GM12878 (cell line): ENCODE data around the gene AKAP13. TPM values are rescaled to one million over a fixed set of nuclear protein-coding genes. Genes with fewer than 3 reads are reported as not detected.

Experiments
- ATAC-seq: fragments of 200-7000 bp; cut with Tn5 transposase; 3 replicates; pipeline ENCODE4 v1.9.1; 2020; ENCODE audit warnings: mild to moderate bottlenecking, moderate library complexity
- BruUV-seq: library from RNA; stranded (reverse); fragments of 400-500 nt; replicated peaks from 2 replicates; lab custom pipeline; 2021; lab: Mats Ljungman, UMichigan
- CTCF ChIA-PET: fragments of 300-600 bp; sonication (Branson Sonifier 250); formaldehyde crosslinking; extraction: SDS; loops from one replicate; lab custom pipeline; 2021; ENCODE audit warnings: inconsistent platforms; lab: Yijun Ruan, JAX
- POLR2A ChIA-PET: fragments of 350-600 bp; formaldehyde crosslinking; extraction: SDS; loops from one replicate; lab custom pipeline; 2021; ENCODE audit warnings: inconsistent platforms; lab: Charles Lee
- RAD21 ChIA-PET: fragments of 300-600 bp; sonication (Branson Sonifier 250); formaldehyde crosslinking; loops from one replicate; lab custom pipeline; 2023; ENCODE audit warnings: antibody characterized with exemption; ENCODE audit not compliant: unreplicated experiment; lab: Charles Lee
- SMC1A ChIA-PET: fragments of 300-600 bp; sonication (Branson Sonifier 250); formaldehyde crosslinking; loops from one replicate; lab custom pipeline; 2023; ENCODE audit not compliant: unreplicated experiment, uncharacterized antibody; lab: Charles Lee
- DNase-seq: peaks from one replicate; pipeline ENCODE4 v3.0.0-alpha.2; 2011; ENCODE audit warnings: low read depth, low spot score
- FAIRE-seq: peaks from 3 replicates; lab custom pipeline; 2011; peaks lifted over from hg19 to GRCh38; lab: Jason Lieb, UNC
- H2AFZ ChIP-seq: 2 replicates; pipeline ENCODE4 v1.6.0; 2011; ENCODE audit warnings: low read depth, low read length, control low read depth; ENCODE audit not compliant: control insufficient read depth
- H3K27ac ChIP-seq: 2 replicates; pipeline ENCODE4 v1.5.1; 2011; ENCODE audit warnings: control low read depth; ENCODE audit not compliant: control insufficient read depth, insufficient read depth
- H3K27me3 ChIP-seq, 2 experiments: replicated peaks in 1 of 2; 2 replicates each; pipeline versions ENCODE4 v1.6.0 to v1.6.1; 2011; ENCODE audit warnings: low read length in 1 of 2; ENCODE audit not compliant: control insufficient read depth in 2 of 2, insufficient read depth in 2 of 2
- H3K36me3 ChIP-seq, 2 experiments: 2 replicates each; pipeline ENCODE4 v1.5.1; 2011; ENCODE audit warnings: low read length in 1 of 2; ENCODE audit not compliant: control insufficient read depth in 2 of 2, insufficient read depth in 2 of 2
- H3K4me1 ChIP-seq: 2 replicates; pipeline ENCODE4 v1.6.1; 2011; ENCODE audit warnings: mild to moderate bottlenecking, low read length, moderate library complexity, mixed read lengths; ENCODE audit not compliant: control insufficient read depth, insufficient read depth
- H3K4me2 ChIP-seq: 2 replicates; pipeline ENCODE4 v1.6.0; 2011; ENCODE audit warnings: control low read depth; ENCODE audit not compliant: control insufficient read depth, insufficient read depth
- H3K4me3 ChIP-seq: fragments of 200-600 bp; sonication (generic); 2 replicates; pipeline ENCODE4 v1.5.1; 2016
- H3K79me2 ChIP-seq: 2 replicates; pipeline ENCODE4 v1.6.0; 2011; ENCODE audit warnings: low read length; ENCODE audit not compliant: control insufficient read depth, insufficient read depth
- H3K9ac ChIP-seq: 2 replicates; pipeline ENCODE4 v1.8.0; 2011; ENCODE audit warnings: low read length, control low read depth, mixed read lengths; ENCODE audit not compliant: control insufficient read depth, insufficient read depth
- H3K9me3 ChIP-seq: replicated peaks from 3 replicates; pipeline ENCODE4 v1.5.1; 2011; ENCODE audit warnings: mild to moderate bottlenecking, low read length; ENCODE audit not compliant: control insufficient read depth, insufficient read depth
- H4K20me1 ChIP-seq: 2 replicates; pipeline ENCODE4 v1.6.0; 2011; ENCODE audit not compliant: control insufficient read depth, insufficient read depth
- CBX5 ChIP-seq: sonication (generic); IDR thresholded peaks from 2 replicates; pipeline ENCODE4 v1.6.1; 2016; ENCODE audit warnings: low read depth, moderate library complexity, mild to moderate bottlenecking, inconsistent platforms
- CHD2 ChIP-seq: IDR thresholded peaks from 2 replicates; pipeline ENCODE4 v1.6.1; 2011; ENCODE audit warnings: low read depth, low read length, improper control_type of control experiment, borderline replicate concordance
- CREB1 ChIP-seq: IDR thresholded peaks from 2 replicates; pipeline ENCODE4 v1.6.1; 2012; ENCODE audit warnings: low read depth, mild to moderate bottlenecking, inconsistent platforms
- FOS ChIP-seq: IDR thresholded peaks from 3 replicates; pipeline ENCODE4 v1.6.1; 2011; ENCODE audit warnings: borderline replicate concordance; ENCODE audit not compliant: insufficient read length; ENCODE audit errors: extremely low read depth
- GATAD2B ChIP-seq: fragments of 450-650 bp; conservative IDR thresholded peaks from 2 replicates; pipeline ENCODE4 v1.6.1; 2017; ENCODE audit warnings: low read depth, mild to moderate bottlenecking, moderate library complexity
- HCFC1 ChIP-seq: fragments of 150-350 bp; IDR thresholded peaks from 2 replicates; pipeline ENCODE4 v1.6.1; 2014; ENCODE audit warnings: low read length
- JUNB ChIP-seq: IDR thresholded peaks from 2 replicates; pipeline ENCODE4 v1.6.1; 2016; ENCODE audit warnings: antibody characterized with exemption, mild to moderate bottlenecking
- KLF5 ChIP-seq: fragments of 450-650 bp; IDR thresholded peaks from 2 replicates; pipeline ENCODE4 v1.6.1; 2014; ENCODE audit warnings: mild to moderate bottlenecking; ENCODE audit not compliant: partially characterized antibody
- MEF2A ChIP-seq: IDR thresholded peaks from 2 replicates; pipeline ENCODE4 v1.6.1; 2011; ENCODE audit warnings: low read depth, mild to moderate bottlenecking, low read length, moderate library complexity; ENCODE audit not compliant: insufficient read depth
- NFYA ChIP-seq: IDR thresholded peaks from 2 replicates; pipeline ENCODE4 v1.6.1; 2011; ENCODE audit warnings: low read depth, mild to moderate bottlenecking, low read length, improper control_type of control experiment, borderline replicate concordance
- PAX5 ChIP-seq: IDR thresholded peaks from 2 replicates; pipeline ENCODE4 v1.6.1; 2011; ENCODE audit warnings: low read depth, low read length, borderline replicate concordance
- RB1 ChIP-seq: fragments of 450-650 bp; formaldehyde crosslinking; IDR thresholded peaks from 2 replicates; pipeline ENCODE4 v1.6.1; 2017; ENCODE audit warnings: mild to moderate bottlenecking, borderline replicate concordance
- RBBP5 ChIP-seq: fragments of 200-600 bp; sonication (generic); conservative IDR thresholded peaks from 2 replicates; pipeline ENCODE4 v1.6.1; 2016
- RFX5 ChIP-seq: IDR thresholded peaks from 2 replicates; pipeline ENCODE4 v1.6.1; 2011; ENCODE audit warnings: low read depth, low read length, improper control_type of control experiment
- ZNF274 ChIP-seq: IDR thresholded peaks from one replicate; pipeline ENCODE4 v1.8.0; 2011; ENCODE audit not compliant: insufficient read length, insufficient read depth
- ZNF622 ChIP-seq: fragments of 450-650 bp; IDR thresholded peaks from 2 replicates; pipeline ENCODE4 v1.6.1; 2017; ENCODE audit warnings: mild to moderate bottlenecking, inconsistent platforms
- WGBS: methylation state at CpG from one replicate; pipeline ENCODE4 v1.1.6; 2016; ENCODE audit warnings: low lambda C conversion rate; ENCODE audit not compliant: insufficient replicate concordance, insufficient coverage; ENCODE audit errors: missing lambda C conversion rate; 5-methylcytosine and 5-hydroxymethylcytosine counted together
- in situ Hi-C: fragments of 300-500 bp; cut with MboI; formaldehyde crosslinking; loops from 9 replicates; pipeline ENCODE4 v1.14.3; 2018; ENCODE audit warnings: mixed read lengths
- intact Hi-C: fragments of 100-400 bp; cut with micrococcal nuclease; formaldehyde crosslinking; loops from one replicate; pipeline ENCODE4 v1.14.2; 2022; ENCODE audit not compliant: unreplicated experiment
- polyA plus RNA-seq, 11 experiments: library from polyadenylated mRNA; depleted of rRNA in 4 of 11; unstranded in 6 of 11; stranded (reverse) in 5 of 11; fragments of >200 nt; fragmentation: Nextera tagmentation in 4 of 11; fragmentation: Illumina TruSeq in 1 of 11; extraction: Ambion mirVana in 4 of 11; extraction: Trizol in 1 of 11; gene quantifications; 1 replicate in 1 of 11; 2 replicates in 10 of 11; pipeline versions ENCODE4 v1.2.1 to v1.2.3, GENCODE V29; 2011 to 2016; ENCODE audit warnings: inconsistent platforms in 2 of 11, missing spikeins in 2 of 11, low read depth in 1 of 11
- total RNA-seq, 4 experiments: library from RNA; depleted of rRNA in 3 of 4; stranded (reverse); fragments of >200 nt in 3 of 4; fragmentation: Illumina TruSeq in 1 of 4; extraction: Trizol in 1 of 4; gene quantifications; 2 replicates each; pipeline versions ENCODE4 v1.2.1 to v1.2.3, GENCODE V29; 2013 to 2021
- TF ChIP-seq, protein P1 (sequence below): IDR thresholded peaks from 2 replicates; pipeline ENCODE4 v1.6.1; 2011; ENCODE audit warnings: borderline replicate concordance, low read depth, mild to moderate bottlenecking, moderate library complexity, mixed read lengths, low read length; ENCODE audit not compliant: insufficient read depth; ENCODE audit errors: extremely low read length
- TF ChIP-seq, protein P2 (sequence below): fragments of 450-650 bp; IDR thresholded peaks from 2 replicates; pipeline ENCODE4 v1.6.1; 2014; ENCODE audit warnings: mild to moderate bottlenecking

Gene AKAP13
- total and polyA plus RNA-seq, 10 of the 15 experiments (the other 5 are each of a cell fraction or from before 2014, with no cell fraction given) = 14.4 to 74.9 (median 55.1) TPM

DNA sequence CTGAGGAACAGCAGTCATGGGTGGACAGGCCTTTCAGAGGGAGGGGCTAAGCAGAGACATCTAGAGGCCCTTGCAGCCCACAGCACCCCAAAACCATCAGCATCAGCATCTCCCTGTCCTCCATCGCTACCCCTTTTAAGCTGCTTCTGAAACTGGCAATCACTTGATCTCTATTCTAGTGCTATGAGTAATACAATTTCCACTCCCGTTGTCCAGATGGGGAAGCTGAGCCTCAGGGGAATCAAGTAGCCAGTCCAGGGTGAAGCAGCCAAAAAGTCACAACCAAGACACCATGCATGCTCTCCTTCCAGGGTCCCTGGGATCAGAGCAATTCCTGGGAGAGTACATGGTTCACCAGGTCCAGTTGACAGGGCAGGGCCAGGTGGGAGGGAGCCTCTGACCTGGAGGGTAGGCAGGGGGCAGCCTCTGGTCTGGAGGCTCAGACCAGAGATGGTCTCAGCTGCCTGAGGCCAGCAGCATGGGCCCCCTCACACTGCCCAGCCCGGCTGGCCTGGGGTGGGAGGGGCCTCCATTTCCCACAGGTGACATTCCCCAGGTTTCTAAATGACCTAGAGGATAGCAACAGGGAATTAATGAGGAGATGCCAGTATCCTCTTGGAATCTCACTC lies 384.4 kb downstream of the AKAP13 start:
- no peak; the same call in 1 of the 3 replicates for ATAC-seq
- RAD21 ChIA-PET = no interaction called here
- no peak for FAIRE-seq
- no peak for DNase-seq
- SMC1A ChIA-PET = no interaction called here
- no peak overlapping the region for H2AFZ ChIP-seq
- intact Hi-C loops (no loop called here), in situ Hi-C loops (no loop called here)
- H3K27me3 ChIP-seq = no peaks in the 10 kb centered on the region
- TF ChIP-seq RBBP5 (no peak), KLF5 (no peak), HCFC1 (no peak), MEF2A (no peak), GATAD2B (no peak), CHD2 (no peak), FOS (no peak), CBX5 (no peak), ZNF622 (no peak), NFYA (no peak), PAX5 (no peak), CREB1 (no peak), JUNB (no peak), RFX5 (no peak), ZNF274 (no peak), RB1 (no peak)
- TF ChIP-seq, protein P1, sequence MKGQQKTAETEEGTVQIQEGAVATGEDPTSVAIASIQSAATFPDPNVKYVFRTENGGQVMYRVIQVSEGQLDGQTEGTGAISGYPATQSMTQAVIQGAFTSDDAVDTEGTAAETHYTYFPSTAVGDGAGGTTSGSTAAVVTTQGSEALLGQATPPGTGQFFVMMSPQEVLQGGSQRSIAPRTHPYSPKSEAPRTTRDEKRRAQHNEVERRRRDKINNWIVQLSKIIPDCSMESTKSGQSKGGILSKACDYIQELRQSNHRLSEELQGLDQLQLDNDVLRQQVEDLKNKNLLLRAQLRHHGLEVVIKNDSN = no peak
- TF ChIP-seq, protein P2, sequence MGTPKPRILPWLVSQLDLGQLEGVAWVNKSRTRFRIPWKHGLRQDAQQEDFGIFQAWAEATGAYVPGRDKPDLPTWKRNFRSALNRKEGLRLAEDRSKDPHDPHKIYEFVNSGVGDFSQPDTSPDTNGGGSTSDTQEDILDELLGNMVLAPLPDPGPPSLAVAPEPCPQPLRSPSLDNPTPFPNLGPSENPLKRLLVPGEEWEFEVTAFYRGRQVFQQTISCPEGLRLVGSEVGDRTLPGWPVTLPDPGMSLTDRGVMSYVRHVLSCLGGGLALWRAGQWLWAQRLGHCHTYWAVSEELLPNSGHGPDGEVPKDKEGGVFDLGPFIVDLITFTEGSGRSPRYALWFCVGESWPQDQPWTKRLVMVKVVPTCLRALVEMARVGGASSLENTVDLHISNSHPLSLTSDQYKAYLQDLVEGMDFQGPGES = no peak
- H3K27ac ChIP-seq = no peak overlapping the region
- no peaks in the 10 kb centered on the region for H4K20me1 ChIP-seq
- no peaks in the 10 kb centered on the region for H3K79me2 ChIP-seq
- POLR2A ChIA-PET = no interaction called here
- H3K4me1 ChIP-seq = no peaks in the 10 kb centered on the region
- CTCF ChIA-PET = interaction anchor here (1.1 to 1.9 kb wide), 2 partner anchors 9 to 34 kb away, joined by 3 to 5 read pairs; no protein-coding TSS in a partner anchor
- WGBS = 29% methylated on average over 3 of the region's 3 CpGs
- H3K4me2 ChIP-seq = no peak overlapping the region
- no peaks in the 10 kb centered on the region; the same call in 2 of the 3 replicates for H3K9me3 ChIP-seq
- no peaks in the 10 kb centered on the region; a peak in 1 of 4 replicates for H3K36me3 ChIP-seq
- no TSS peak for BruUV-seq
- no peak overlapping the region for H3K9ac ChIP-seq
- H3K4me3 ChIP-seq = no peak overlapping the region
